GM04503 (cell line): ENCODE data around the gene ANKRD12.
A peak's percentile ranks its signal among the peaks of the same experiment; 100 is the strongest.

ENCODE experiments used
- DNase-seq: peaks from one replicate; pipeline ENCODE4 v3.0.0-alpha.2; 2012; ENCODE audit warnings: low read depth

ANKRD12 gene

DNA sequence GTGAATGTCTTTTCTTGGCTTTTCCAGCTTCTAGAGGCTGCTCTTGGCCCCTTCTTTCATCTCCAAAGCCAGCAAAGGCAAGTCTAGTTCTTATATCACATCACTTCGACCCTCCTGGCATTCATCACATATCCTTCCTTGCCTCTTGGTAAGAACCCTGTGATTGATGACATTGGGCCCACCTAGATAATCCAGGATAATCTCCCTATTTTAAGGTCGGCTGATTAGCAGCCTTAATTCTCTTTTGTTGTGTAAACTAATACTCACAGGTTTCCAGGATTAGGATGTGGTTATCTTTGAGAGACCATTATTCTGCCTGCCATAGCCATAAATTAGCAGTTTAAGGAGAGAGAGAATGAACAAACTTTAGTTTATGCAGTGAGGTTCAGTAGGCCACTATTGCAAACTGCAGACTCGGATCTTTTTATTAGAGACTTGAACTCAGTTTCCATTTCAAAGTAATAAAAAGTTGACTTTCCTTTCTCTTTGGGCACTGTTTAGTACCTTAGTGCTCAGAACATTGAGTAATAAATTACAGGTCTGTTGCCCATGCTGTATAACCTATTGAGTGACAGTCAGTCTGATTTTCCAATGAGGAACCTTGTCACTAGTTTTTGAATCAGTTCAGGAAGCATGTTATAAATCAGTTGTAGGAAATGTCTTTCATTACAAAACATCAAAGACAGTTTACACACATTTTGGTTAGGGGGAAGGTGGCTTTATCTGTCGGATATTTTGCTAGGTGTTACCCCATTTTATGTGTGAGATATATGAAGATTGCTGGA lies 29.6 kb upstream of the ANKRD12 start:
- no peak for DNase-seq

DNA sequence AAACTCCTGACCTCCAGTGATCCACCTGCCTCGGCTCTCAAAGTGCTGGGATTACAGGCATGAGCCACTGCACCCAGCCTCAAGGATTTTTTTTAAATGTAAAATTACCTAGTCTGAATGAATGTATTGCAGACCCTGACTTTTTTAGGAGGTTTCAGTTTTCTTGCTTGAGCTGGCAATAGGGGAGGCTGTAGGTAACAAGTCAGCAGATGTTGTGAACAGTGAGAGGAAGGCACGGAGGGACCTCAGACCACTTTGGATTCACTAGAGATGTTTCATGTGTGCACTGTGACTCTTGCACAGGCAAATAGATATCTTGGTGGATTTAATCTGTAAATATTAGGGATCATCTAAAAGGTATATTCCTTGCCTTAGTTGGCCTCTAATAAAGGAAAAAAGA lies 27.7 kb upstream of the ANKRD12 start:
- no peak for DNase-seq

DNA sequence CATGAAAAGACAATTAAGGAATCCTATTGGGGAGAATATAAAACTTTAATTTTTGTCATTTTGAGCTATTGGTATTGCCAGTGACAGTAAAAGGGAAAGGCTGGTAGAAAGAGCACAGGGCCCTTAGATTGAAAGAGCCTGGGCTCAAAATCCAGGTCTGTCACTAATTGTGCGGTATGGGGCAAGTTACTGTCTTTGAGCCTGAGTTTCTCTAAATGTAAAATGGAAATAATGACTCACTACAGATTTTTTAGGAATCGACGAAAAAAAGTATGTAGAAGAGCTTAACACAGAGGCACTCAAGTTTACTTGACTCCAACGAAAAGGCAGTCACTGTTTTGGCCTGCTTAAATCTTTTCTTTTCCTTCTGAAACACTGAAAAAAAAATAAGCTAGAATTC lies 27.1 kb upstream of the ANKRD12 start:
- no peak for DNase-seq

DNA sequence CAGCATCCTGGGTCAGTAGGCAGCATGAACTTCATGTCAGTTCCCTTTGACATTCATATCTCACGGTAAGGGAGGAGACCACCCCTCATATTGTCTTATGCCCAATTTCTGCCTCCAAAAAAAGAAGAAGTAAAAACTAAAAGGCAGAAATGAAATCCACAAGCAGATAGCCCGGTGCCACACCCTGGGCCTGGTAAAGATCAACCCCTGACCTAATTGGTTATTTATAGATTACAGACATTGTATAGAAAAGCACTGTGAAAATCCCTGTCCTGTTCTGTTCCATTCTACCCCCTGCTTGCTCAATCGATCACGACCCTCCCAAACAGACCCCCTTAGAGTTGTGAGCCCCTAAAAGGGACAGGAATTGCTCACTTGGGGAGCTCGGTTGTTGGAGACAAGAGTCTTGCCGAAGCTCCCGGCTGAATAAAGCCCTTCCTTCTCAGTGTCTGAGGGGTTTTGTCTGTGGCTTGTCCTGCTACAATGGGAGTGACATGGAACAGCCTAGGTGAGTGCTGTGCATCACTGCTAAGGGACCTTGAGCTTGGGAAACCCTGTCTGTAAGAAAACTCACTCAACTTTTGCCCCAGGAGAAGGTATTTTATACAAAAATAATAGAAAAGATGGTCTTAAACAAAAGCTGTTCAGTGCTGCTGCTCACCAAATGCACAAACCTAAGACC lies 23.0 kb upstream of the ANKRD12 start:
- DNase-seq = no peak

DNA sequence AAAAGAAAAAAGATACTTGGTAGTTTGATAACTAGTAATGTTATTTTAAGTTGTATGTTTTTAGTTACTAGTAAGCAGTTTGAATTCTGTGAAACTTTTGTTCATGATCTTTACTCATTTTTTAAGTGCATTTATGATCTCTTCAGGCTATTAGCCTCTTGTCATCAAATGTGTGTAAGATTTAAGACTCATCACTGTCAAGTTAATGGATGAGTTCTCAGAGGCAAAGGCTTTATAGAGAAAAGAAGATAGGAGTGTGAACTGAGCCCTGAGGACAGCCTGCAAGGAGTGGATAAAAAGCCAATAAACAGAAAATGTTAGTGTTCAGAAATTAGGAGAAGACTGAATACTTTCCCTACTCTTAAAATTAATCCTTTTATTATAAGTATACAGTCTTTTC lies 20.6 kb upstream of the ANKRD12 start:
- DNase-seq = no peak

DNA sequence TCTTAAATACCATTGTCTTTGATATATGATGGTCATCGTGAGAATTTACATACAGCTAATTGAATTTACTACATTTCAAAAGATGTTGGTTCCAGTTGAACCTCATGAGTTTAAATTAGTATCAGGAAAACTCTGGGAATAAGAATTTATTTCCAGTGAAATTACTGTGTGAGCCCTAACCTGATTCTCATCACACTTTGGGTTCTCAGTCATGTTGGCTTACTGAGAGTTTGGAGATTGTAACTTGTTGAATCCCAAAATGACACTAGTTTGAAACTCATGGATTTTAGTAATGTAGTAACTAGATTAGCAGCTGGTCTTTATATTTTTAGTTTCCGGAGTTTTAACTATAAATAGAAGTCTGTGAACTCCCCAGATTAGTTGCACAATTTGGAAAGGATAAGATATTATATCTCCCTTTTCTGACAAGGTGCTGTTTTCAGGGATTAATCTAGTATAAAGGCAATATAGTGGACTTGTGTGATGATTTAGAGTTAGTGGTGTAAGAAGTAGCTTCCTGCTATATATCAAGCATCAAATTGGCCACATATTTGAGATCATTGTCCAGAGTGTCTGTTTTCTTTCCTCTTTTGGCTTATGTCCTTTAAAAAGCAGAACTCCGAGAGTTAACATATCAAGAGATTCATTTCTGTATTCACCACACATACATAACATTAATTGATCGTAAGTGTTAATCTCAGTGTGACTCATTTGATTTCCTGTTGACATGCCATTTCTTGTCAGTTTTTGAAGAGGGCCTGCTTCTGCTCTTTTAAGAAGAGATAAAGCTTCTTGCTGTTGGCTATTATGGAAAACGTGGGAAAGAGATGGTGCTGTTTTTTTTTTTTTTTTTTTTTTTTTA lies 18.4 kb upstream of the ANKRD12 start:
- DNase-seq = no peak

DNA sequence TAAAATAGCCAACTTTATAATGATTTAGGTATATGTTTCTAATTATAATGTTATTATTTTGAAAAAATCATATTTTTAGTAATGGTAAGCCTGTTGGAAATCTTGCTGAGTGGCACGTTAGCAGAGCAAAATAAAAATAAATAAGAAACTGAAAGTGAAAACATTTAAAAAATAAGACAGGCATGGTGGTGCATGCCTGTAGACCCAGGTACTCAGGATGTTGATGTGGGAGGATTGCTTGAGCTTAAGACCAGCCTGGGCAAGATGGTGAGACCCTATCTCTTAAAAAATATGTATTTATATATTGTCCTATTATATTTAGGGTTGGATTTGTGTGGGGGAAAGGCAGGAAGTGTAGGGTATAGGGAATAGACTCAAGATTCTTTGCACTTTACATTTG lies 15.8 kb upstream of the ANKRD12 start:
- no peak for DNase-seq

DNA sequence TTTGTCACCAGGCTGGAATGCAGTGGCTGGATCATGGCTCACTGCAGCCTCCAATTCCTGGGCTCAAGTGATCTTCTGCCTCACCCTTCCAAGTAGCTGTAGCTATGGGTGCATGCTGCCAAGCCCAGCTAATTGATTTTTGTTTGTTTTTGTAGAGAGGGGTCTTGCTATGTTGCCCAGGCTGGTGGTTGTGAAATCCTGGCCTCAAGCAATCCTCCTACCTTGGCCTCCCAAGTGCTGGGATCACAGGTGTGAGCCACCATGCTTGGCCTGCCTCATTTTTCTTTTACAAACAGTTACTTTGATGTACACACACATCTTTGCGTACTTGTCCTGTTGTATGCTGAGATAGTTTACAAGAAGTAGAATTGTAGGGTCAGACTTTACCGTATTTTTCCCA lies 13.1 kb upstream of the ANKRD12 start:
- no peak for DNase-seq

DNA sequence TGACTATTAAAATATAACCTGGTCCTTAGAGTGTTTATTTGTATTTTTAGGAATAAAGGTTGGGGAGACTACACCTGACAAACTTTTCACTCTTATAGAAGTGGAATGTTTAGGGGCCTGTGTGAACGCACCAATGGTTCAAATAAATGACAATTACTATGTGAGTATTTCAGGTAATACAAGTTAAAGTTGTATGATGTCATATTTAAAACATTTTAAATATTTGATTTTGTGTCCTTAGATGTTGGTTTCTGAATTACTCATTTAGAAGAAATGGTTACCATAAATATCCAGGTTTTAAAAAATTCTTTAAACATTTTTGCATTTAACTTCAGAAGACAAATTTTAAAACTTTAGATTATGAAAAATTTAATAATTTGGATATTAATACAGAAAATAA lies 11.8 kb upstream of the ANKRD12 start:
- DNase-seq = no peak

DNA sequence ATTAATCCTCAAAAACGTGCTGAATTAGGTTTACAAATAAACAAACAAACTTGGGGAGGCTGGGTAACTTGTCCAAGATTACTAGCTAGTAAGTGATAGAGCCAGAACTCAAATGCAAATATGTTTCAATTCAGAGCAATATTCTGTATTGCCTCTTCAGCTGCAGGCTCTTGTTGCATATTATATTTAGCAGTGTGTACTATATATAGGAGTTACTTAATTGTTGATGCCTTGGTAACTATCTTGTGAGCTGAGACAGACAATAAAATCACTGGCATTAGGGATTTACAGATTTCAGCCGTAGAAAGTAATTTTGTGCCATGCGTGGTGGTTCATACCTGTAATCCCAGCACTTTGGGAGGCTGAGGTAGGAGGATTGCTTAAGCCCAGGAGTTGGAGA lies 10.2 kb upstream of the ANKRD12 start:
- DNase-seq = no peak

DNA sequence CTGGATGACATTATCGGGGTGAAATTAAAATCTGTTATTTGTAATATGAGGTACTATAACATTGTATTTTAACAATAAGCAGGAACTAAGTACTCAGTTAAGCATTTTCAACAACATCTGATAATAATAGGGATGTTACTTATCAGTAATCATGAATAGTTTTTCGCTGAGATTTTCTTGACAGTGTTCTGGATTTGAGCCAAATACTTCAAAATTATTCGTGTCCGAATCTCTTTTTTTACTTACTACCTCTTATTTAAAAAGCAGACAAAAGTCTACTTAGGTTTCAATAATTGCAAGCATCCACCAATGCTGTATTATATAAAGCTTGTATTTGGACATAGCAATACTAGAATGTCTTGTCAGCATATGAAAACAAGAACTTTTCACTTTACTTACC lies 6.4 kb upstream of the ANKRD12 start:
- DNase-seq = no peak

DNA sequence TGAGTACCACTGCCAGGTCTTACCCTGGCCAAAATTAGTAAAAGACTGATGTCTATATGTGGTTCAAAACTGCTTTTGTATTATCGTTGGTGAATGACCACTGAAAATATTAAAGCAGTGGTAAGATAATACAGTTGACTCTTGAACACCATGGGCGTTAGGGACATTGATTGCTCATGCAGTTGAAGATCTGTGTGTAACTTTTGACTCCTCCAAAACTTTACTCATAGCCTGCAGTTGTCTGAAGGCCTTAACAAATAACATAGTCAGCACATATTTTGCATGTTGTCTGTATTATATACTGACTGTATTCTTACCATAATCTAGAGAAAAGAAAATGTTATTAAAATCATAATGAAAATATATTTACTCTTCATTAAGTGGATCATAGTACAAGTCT lies 5.8 kb upstream of the ANKRD12 start:
- no peak for DNase-seq

DNA sequence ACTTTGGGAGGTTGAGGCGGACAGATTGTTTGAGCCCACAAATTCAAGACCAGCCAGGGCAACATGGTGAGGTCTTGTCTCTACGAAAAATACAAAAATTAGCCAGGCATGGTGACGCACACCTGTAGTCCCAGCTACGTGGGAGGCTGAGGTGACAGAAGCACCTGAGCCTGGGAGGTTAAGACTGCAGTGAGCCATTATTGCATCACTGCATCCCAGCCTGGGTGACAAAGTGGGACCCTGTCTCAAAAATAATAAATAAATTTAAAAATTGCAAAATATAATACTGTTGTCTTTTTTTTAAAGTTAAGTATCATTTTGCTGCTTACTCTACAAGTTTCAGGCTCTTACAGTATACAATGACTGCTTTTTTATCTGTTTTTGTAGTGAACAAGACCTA lies 4.0 kb upstream of the ANKRD12 start:
- DNase-seq = no peak

DNA sequence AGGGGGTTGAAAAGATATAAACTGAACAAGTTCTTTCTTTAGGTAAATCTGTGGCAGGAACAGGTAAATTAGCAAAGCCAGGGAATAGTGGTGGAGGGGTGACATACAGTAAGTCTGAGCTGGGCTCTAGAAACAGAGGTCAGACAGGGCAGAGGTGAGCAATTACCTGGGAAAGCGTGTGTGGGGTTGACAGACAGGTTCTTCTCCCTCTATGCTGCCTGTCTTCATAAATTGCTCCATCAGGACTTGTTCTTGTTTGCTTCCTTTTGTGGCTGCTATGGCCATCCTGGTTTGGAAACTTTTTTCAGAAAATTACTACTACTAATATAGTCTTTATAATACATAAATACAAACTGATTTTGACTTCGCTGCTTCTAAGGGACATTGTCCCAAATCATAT lies 3.4 kb upstream of the ANKRD12 start:
- DNase-seq = no peak

DNA sequence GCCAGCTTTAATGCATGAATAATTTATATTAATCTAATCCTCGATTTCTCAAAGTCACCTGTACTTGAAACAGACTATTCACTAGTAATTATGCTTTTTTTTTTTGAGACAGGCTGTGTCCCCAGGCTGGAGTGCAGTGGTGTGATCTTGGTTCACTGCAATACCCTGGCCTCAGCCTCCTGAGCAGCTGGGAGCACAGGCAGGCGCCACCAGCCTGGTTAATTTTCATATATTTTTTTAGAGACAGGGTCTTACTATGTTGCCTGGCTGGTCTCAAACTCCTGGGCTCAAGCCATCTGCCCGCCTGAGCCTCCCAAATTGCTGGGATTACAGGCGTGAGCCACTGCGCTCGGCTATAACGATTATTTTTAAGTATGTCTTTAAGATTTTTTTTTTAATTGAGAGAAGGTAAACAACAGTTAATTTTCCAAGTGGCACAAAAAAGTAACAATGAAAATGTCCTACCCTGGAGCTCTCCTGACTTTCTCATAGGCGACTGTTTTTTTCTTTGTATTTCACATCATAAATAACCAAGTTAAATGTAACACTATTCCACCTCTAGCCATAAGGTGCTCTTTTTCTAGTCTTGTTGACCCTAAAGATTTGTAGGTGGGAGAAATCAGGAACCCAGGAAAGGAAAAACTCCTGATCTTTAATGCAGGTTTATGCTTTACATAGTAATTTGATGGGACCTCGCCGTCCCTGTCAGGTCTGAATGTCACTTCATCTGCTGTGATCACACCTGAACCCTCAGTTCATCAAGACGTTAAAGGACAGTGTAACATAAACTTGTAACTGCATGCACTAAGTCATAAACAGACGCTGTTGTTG lies 1.3 kb upstream of the ANKRD12 start:
- DNase-seq = no peak

DNA sequence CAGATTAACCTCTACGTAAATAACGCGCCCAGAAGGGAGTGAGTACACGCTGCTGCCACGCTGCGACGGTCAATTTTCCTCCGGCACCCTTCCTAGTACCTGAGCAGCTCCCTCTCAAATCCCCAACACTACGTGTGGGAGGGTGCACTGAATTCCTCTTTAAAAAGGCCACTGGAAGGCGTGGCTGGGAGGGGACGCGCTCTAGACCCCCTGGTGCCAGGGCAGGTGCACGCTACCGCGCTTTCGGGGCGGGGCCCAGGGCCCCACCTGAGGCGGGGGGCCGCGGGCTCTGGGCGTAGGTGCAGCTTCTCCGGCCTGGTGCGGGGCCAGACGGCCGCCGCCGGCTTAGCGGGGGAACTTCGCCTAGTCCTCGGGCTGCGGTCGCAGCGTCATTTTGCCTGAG lies 668 bp upstream of the ANKRD12 start:
- no peak for DNase-seq

DNA sequence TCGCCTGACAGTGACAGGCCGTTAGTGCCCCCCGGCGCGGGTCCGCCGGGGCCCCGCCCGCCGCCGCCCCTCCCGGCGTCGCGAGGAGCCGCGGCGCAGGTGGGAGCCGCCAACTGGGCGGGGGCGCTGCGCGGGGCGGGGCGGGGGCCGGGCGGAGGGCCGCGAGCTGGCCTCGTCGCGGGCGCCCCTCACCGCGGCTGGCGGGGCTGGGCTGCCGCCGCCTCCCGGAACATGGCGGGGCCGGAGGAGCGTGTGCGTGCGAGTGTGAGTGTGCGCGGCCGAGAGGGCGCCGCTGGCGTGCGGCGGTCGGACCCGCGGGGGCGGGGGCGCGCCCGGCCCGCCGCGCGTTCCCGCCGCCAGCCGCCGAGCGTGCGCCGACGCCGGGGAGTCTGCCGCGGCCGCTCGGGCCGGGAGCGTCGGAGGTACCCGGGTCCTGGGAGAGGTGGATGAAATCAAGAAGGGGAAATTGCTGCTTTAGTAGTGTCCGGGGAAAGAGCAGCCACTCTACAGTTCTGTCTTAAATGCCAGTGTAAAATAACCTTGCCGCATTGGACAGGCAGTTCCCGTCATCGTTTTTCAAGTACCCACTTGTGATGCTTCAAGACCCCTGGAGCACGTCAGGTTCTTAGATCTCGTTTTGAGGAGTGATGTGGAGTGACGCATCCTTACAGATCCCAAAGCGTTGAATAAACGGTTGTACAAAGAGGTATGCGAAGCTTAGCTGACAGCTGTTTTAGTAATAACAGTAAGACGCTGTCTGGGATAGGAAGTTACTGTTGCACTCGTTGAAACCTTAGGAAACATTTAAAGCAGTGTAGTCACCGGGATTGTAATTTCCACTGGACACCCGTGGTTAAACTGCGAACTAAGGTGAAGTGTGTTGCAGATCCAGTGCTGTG lies 836 bp downstream of the ANKRD12 start:
- peak; percentile 35 for DNase-seq

DNA sequence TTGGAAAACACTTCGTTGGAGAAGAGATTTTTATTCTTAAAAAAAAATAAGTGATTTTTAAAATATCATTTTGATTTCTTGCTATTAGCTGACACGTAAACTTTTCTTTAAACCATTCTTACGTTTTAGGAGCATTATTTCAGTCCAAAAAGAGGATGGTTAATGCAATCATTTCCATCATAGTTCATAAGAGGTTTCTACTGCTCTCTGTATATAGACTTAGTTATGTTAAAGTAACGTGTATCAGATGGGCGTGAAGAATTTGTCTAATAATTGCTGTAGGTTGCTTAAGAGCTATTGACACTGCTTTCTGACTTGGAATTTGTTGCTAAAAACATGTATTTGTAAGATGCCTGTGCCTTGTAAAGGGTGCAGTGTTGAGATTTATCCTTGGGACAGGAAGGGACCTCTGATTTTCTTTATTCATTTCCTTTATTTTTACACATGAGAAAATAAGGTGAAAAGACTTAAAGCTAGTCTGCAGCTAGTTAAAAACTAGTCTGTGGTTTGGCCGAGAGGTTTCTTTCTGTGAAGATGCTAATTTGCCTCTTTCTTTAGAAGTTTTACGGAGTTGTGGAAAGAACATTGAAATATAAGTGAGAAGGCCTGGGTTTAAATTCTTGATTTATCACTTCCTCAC lies 2.9 kb downstream of the ANKRD12 start:
- no peak for DNase-seq

DNA sequence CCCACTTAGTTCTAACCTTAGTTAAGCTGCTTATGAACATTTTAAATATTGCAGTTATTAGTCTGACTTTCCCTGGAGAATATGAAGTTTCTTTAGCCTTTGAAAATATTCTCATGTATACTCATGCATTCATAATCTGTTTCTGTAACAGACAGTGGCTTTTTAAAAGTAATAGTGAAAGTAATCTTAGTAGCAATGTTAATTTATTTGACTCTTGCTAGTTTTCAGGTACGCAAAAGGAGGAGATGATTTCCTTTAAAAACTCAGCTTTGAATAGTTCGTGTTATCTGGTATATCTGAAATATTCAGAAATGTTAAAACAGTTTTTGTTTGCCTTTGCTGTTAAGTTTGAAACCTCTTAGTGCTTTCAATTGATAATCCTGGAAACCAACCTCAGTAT lies 3.8 kb downstream of the ANKRD12 start:
- no peak for DNase-seq

DNA sequence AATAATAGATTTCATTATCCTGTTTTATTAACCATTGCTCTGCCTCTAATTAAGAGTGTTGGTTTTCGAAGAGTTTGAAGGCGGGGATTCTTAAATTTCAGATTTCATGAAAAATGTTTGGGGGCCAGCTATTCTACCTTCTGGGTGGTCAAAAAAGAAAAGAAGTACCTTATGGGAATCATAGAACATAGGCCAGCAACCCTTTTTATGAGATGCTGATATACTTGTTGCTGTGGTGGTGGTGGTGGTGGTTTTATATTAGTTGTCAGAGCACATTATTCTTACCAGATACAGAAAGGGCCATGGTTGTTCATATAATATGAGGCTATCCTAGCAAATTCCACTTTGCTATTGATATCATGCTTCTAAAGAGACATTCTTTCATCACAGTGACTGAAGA lies 4.4 kb downstream of the ANKRD12 start:
- no peak for DNase-seq

DNA sequence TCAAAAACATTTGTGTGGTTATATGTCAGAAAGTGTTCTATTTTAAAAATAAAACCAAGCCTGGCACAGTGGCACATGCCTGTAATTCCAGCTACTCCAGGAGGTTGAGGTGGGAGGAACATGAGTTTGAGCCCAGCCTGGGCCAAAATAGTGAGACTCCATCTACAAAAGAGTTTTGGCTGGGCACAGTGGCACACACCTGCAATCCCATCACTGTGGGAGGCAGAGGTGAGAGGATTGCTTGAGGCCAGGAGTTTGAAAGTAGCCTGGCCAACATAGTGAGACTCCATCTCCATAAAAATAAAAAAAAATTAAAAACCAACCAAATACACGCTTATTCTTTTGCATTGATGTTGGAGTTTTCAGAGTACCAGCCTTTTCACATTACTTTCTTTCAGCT lies 9.6 kb downstream of the ANKRD12 start:
- no peak for DNase-seq
